ENCODE results near the gene ASPN.
"Not testable (repeated sequence)": the region's sequence is repeated elsewhere in the genome, so short reads cannot be mapped to it uniquely, and the experiment has no call there.

- TF ChIP-seq EZH2 (IDR thresholded peaks at IDR 0.05; ENCODE audit: insufficient read depth, poor library complexity, severe bottlenecking); EZH2phosphoT487 (IDR thresholded peaks at IDR 0.05; ENCODE audit: insufficient read depth, low read depth): not testable (repeated sequence)
Observed at GRCh38 chr9:92411157-92411556, 71.1 kb downstream of the ASPN start.

Data from GM23248 (cell line).